Vagina (tissue), 2 donors: ENCODE measurements around the gene DMKN.

Experiments
- POLR2A ChIP-seq, 2 donors: fragments of 450-650 bp; IDR thresholded peaks; one replicate each; pipeline ENCODE4 v1.6.1; 2017; ENCODE audit warnings: antibody characterized with exemption in 2 of 2, mild to moderate bottlenecking in 2 of 2, moderate library complexity in 2 of 2
- POLR2AphosphoS5 ChIP-seq, 2 donors: sonication (generic); formaldehyde crosslinking; IDR thresholded peaks; one replicate each; pipeline ENCODE4 v1.9.0; 2017; ENCODE audit warnings: antibody characterized with exemption in 2 of 2, mild to moderate bottlenecking in 2 of 2, low read depth in 1 of 2; ENCODE audit not compliant: insufficient read depth in 1 of 2
- TF ChIP-seq, protein P1 (sequence below), 3 experiments: fragments of 450-650 bp in 2 of 3; fragments of 200-600 bp in 1 of 3; sonication (generic) in 1 of 3; IDR thresholded peaks; one replicate each; pipeline ENCODE4 v1.5.1; 2017 to 2019; ENCODE audit warnings: antibody characterized with exemption in 3 of 3, mild to moderate bottlenecking in 2 of 3, moderate library complexity in 2 of 3

DNA sequence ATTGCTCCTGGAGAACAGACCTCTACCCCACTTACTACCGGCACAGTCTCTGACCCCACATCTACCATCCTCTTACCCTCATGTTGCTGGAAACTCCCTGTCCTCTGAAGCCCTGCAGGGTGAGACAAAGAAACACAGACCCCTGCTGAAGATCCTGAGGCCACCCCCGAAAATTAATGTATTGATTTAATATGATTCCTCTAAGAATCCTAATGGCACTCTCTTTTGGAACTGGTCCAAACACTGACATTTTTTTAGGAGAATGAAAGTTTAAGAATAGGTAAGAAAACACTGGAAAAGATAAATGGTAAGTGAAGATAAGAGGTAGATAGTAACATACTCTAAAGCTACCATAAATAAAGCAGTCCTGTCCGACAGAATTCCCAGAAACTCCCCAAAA, 5.3 kb downstream of the DMKN start:
- no peak for TF ChIP-seq POLR2A (IDR thresholded peaks at IDR 0.05)
- TF ChIP-seq, protein P1, sequence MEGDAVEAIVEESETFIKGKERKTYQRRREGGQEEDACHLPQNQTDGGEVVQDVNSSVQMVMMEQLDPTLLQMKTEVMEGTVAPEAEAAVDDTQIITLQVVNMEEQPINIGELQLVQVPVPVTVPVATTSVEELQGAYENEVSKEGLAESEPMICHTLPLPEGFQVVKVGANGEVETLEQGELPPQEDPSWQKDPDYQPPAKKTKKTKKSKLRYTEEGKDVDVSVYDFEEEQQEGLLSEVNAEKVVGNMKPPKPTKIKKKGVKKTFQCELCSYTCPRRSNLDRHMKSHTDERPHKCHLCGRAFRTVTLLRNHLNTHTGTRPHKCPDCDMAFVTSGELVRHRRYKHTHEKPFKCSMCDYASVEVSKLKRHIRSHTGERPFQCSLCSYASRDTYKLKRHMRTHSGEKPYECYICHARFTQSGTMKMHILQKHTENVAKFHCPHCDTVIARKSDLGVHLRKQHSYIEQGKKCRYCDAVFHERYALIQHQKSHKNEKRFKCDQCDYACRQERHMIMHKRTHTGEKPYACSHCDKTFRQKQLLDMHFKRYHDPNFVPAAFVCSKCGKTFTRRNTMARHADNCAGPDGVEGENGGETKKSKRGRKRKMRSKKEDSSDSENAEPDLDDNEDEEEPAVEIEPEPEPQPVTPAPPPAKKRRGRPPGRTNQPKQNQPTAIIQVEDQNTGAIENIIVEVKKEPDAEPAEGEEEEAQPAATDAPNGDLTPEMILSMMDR (IDR thresholded peaks at IDR 0.05), result no peak
- TF ChIP-seq POLR2AphosphoS5 (IDR thresholded peaks at IDR 0.05; ENCODE audit: insufficient read depth in 1 of 2, low read depth in 1 of 2), result no peak
